DMS114 treated with DMSO at 0.1 percent for 48 hours (cell line): ENCODE measurements around the gene TRAF3IP1.
"Not testable (repeated sequence)": the region's sequence is repeated elsewhere in the genome, so short reads cannot be mapped to it uniquely, and the experiment has no call there.

Source experiments
- DNase-seq: peaks from one replicate; lab custom pipeline; 2025; ENCODE audit not compliant: unreplicated experiment; lab: John Stamatoyannopoulos, UW

TRAF3IP1 gene

GRCh38 chr2:238320246-238320647 is at the start of gene TRAF3IP1:
TRAF3IP1 (plus strand) TSS chr2:238320518; CDS start chr2:238320663, 145 bp downstream.
- peak; percentile 78 for DNase-seq

- no peak for DNase-seq
These were observed 49.7 kb upstream of the TRAF3IP1 start for GRCh38 chr2:238270606-238271005.

- DNase-seq: no peak
These were observed 49.2 kb upstream of the TRAF3IP1 start for GRCh38 chr2:238271061-238271554.

- DNase-seq: not testable (repeated sequence)
These were observed 48.6 kb upstream of the TRAF3IP1 start for GRCh38 chr2:238271686-238272085.

- DNase-seq: no peak
These were observed 48.2 kb upstream of the TRAF3IP1 start for GRCh38 chr2:238272156-238272555.

GRCh38 chr2:238273433-238273832 is 46.9 kb upstream of the TRAF3IP1 start:
- not testable (repeated sequence) for DNase-seq

- DNase-seq: no peak
These were observed 46.0 kb upstream of the TRAF3IP1 start for GRCh38 chr2:238274152-238274865.

GRCh38 chr2:238277695-238278094 is 42.6 kb upstream of the TRAF3IP1 start:
- DNase-seq: no peak

- DNase-seq: no peak
These were observed 41.5 kb upstream of the TRAF3IP1 start for GRCh38 chr2:238278626-238279323.

GRCh38 chr2:238279324-238279682 is 41.0 kb upstream of the TRAF3IP1 start:
- DNase-seq: no peak

GRCh38 chr2:238280083-238280825 is 40.1 kb upstream of the TRAF3IP1 start:
- no peak for DNase-seq

GRCh38 chr2:238281826-238282480 is 38.4 kb upstream of the TRAF3IP1 start:
- no peak for DNase-seq

GRCh38 chr2:238282861-238283738 is 37.2 kb upstream of the TRAF3IP1 start:
- DNase-seq: no peak

- no peak for DNase-seq
These were observed 35.4 kb upstream of the TRAF3IP1 start for GRCh38 chr2:238284802-238285515.

GRCh38 chr2:238285653-238286082 is 34.6 kb upstream of the TRAF3IP1 start:
- DNase-seq: no peak

- DNase-seq: no peak
These were observed 34.2 kb upstream of the TRAF3IP1 start for GRCh38 chr2:238286095-238286494.

- no peak for DNase-seq
These were observed 33.8 kb upstream of the TRAF3IP1 start for GRCh38 chr2:238286551-238286950.

- no peak for DNase-seq
These were observed 33.2 kb upstream of the TRAF3IP1 start for GRCh38 chr2:238286987-238287736.
